CD4-positive, alpha-beta T cell treated with Interleukin-21 for 1 hour (primary cell): ENCODE results near the gene DDRGK1.
"Not testable (repeated sequence)": the region's sequence is repeated elsewhere in the genome, so short reads cannot be mapped to it uniquely, and the experiment has no call there.

Experiments used
- DNase-seq: peaks from one replicate; pipeline ENCODE4 v3.0.0-alpha.2; 2020

The DDRGK1 gene

DNA sequence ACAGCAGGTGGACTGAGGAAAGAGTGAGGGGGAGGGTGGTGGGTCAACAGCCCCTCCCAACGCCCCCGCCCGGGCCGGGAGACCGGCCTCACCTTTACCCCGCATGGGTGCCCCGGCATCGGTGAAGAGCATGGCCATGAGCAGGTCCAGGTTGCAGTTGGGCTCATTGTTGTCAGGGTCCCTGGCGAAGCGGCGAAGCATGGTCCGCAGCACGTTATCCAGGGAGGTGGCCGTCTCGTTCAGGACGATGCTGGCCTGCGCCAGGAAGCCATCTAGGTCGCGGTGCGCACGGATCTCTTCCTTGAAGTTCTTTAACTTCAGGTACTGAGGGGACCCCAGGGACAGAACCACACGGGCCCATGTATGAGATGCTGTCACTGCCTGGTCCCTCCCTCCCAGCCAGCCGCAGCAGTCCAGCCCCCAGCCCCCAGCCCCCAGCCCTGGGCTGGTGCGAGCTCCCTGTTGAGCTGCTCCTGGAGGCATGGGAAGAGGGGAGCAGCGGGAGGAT, 29.6 kb upstream of the DDRGK1 start:
- no peak for DNase-seq

DNA sequence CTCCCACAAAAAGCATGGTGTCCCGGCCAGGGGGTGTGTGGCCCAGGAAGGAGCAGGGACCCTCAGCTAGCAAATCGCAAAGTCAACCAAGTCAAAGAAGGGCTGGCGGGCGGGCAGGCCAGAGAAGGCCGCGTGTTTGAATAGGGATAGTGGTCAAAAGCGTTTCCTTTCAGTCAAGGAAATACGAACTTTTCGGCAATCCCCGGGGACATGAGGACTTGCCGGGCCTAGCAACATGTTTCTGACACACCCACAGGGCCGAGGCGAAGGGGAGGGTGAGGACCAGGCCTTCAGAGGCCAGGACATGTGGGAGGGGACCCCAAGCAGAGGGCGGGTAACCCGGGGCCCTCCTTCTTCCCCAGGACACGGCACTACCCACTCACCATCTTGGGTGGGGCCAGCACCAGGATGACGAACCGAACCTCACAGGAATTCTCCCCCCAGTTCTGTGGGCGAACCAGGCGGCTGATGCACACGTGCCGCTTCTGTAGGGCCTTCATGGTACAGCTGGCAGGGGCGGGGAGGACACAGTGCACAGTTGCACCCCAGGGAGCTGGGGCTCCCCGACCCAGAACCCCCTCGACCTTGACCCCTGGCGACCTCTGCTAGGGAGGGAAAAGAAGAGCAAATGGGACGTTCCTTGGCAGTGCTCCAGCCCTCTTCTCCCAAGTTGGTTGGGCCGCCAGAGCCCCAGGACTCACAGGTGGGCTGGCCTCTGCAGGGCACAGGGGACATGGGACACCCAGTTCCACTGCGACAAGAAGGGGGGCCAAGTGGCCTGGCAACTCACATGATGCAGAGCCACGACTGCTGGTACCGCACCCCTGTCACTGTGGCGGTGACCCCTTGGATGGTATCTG, 28.9 kb upstream of the DDRGK1 start:
- DNase-seq = no peak

DNA sequence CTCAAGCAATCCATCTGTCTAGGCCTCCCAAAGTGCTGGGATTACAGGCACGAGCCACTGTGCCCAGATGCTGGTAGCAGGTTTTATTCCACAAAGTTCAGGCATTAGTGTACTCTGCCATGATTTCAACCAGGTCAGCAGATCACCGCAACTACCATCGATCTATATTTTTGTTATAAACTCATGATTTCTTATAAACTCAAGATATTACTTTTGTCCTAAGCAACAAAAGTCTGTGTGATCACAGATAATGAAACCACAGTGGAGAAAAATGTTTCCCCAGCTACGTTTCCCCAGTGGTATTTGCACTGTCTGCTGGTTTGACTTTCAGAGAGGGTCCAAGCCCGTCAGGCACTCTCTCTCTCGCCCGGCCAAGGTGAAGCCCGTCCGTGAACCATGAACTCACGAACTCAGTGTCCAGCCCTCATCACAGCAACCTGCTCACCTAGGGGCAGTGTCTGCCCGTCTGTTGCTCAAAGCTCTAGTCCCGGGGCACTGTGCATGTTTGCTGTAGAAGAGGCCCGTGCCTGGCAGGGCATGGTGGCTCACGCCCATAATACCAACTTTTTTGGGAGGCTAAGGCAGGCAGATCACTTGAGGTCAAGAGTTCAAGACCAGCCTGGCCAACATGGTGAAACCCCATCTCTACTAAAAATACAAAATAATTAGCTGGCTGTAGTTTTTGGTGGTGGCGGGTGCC, 27.6 kb upstream of the DDRGK1 start:
- DNase-seq = no peak

DNA sequence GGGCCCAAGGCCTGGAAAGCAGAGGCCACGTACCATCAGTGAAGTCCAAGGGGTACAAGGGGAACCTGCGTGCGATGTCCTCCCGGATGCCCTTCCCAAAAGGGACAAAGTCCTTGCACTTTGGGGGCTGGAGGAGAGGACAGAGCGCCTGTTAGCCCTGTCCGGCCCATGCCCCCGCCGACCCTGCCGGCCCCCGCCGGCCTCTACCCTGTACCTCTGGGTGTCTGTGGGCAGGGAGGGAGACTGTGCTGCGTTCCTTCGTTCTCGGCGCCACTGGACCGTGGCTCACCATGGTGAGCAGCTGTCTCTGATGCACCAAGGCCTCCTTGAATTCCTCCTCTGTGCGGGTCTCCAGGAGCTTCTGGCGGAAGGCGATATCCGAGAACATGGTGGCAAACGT, 26.6 kb upstream of the DDRGK1 start:
- DNase-seq = no peak

GRCh38 chr20:3229798-3230197, 25.3 kb upstream of the DDRGK1 start:
- no peak for DNase-seq

DNA sequence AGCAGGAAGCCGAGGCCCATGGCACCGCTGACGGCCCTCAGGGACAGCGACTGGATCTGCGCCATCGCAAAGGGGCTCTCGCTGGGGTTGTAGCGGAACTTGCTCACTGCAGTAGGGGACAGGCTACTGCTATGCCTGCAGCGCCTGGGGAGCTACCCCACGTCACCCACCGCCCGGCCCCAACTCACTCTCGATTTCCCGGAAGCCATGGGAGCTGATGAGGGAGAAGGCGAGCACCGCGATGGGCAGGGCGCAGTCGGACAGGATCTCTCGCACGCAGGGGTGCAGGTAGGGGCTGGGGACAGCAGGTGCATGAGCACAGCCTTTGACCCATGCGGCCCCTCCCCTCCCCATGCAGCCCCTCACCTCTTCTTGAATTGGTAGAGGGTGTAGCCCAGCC, 24.7 kb upstream of the DDRGK1 start:
- DNase-seq = no peak

DNA sequence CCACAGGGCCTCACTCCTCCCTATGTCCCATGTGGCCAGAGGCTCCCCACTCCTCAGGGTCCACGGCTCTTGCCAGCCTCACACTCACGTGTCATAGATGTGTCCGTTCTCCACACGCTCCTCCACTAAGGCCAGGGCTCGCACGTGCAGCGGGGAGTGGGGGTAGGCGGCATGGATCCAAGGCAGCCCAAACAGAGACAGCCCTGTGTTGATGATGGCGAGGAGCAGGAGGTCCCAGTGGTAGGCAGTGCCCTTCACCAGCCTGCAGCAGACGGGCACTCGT, 24.2 kb upstream of the DDRGK1 start:
- DNase-seq = no peak

DNA sequence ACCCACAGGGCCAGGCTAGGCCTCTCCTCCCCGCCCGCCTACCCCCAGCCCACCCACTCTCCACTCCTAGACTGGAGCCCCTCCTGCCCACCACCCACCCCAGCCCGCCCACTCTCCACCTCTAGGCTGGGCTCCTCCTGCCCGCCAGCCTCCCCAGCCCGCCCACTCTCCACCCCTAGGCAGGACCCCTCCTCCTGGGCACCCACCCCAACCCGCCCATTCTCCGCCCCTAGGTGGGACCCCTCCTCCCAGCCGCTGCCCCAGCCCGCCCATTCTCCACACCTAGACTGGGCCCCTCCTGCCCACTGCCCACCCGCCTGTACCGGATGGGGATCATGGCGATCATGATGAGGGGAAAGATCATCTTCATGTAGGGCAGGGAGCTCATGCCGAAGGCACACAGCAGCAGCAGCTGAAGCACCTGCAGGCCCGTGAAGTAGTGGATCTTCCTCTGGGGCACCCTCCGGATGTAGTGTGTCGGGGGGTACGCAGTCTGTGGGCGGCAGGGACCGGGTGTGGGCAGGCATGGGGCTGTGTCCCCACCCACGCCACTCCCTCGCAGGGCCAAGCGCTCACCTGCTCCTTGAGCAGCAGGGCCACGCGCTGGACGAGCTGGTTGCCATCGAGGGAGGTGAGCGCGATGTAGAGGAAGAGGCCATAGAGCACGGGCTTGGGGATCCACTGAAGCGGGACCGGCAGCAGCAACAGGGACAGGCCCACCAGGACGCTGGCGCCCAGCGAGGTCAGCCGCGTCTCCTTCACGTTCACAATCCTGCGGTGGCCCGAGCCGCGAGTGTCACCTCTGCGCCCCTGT, 23.7 kb upstream of the DDRGK1 start:
- no peak for DNase-seq

- DNase-seq = no peak
These were observed 23.0 kb upstream of the DDRGK1 start for GRCh38 chr20:3227506-3227905.

DNA sequence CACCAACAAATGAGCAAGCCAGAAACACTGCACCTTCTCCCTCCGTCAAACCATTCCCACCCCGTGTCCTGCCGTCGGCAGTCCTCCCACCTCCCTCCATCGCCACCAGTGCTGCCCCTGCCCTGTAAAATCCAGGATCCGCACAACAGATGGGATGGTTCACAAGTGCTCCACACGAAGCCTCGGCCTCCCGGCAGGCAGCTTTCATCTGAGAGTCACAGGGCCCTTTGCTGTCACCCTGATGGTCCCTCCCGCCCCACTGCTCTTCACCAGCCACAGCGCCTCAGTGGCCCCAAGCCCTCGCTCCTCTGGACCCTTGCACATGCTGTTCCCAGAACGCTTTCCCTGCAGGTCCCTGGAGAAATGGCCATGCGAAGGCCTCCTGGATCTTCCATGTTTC, 22.4 kb upstream of the DDRGK1 start:
- DNase-seq = no peak

DNA sequence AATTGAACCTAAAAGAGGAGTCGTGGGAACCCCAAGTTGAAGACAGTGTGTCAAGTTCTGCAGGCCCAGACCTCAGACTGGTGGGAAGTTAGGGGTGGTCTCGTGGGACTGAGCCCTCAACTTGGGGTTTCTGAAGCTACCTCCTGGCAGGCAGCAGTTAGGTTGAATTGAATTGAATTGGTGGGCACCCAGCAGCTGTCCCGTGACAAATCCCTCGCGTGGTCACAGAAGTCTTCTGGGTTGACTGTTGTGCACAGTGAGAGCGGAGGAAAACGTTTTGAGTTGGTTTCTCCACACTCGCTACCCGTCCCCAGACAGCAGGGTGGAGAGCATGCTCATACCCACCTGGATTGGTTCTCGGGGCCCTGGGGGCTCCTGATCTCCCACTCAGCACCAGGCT, 21.6 kb upstream of the DDRGK1 start:
- DNase-seq = no peak

GRCh38 chr20:3224681-3225421, 20.4 kb upstream of the DDRGK1 start:
- DNase-seq = no peak

- DNase-seq = no peak
These were observed 19.7 kb upstream of the DDRGK1 start for GRCh38 chr20:3223994-3224680.

GRCh38 chr20:3223651-3223993, 19.1 kb upstream of the DDRGK1 start:
- no peak for DNase-seq

DNA sequence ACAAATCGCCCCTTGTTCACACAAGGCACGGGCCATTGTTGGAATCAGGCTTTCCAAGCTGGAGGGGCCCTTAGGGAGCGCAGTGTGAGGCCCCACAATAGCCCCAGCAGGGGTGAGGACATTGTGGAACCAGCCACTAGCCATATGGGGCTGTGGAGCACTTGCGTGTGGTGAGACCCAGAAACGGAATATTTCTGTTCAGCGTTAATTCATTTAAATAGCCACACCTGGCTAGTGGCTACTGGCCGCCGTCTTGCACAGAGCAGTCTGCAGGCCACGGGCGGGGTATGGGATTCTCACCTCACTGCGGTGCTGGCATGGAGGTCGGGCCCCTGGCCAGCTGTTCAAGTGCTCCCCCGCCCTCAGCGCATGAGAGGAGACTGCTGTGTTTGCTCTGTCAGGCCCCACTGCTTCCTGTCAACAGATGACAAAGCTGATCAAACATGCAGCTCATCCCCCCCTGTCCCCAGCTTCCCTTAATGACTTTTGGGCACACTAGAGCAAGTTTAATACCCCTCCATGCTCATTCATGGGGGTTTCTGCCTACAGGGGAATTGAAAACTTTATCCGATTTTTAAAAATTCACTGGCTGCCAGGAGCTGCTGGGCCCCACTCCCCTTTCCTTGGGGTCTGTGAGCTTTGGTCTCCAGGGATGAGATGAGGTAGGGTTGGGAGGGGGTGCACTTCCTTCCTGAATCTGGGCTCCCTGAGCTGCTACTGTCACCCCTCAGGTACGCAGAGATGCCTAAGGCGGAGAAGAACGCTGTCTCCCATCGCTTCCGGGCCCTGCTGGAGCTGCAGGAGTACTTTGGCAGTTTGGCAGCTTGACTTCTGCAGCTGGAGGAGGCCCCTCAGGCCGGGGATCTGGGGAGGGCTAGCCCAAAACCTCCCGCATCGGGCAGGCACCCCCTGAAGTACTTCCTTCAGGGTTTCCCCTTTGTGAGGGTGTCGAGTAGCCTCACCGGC, 18.4 kb upstream of the DDRGK1 start:
- no peak for DNase-seq

GRCh38 chr20:3221398-3222226, 17.1 kb upstream of the DDRGK1 start:
- no peak for DNase-seq

DNA sequence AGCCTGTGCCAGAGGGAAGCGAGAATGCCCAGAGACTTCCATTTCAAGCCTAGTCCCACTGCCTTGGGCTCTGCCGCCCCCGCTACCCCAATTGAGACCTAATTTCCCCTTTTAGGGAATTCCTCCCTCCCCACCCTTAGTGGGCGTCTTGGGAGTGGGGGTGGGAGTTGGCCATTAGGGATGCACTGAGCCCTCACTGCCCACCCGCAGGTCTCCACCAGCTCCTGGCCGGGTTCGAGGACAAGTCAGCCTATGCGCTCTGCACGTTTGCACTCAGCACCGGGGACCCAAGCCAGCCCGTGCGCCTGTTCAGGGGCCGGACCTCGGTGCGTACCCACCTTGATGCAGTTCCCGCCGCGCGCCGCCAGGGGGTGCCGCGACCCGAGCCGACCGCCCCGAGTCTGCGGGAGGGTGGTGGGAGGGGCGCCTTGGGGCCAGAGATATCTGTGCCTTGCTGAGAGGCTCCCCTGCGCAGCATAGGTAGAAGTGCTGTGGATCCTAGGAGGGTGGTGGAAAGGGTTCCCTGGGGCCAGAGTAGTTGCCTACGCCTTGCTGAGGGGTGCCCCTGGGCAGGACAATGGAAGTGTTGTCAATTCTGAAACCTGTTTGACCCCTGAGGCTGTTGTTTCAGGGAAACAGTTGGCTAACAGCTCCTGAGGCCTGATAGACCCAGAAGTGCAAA, 14.0 kb upstream of the DDRGK1 start:
- DNase-seq = peak; percentile 74

GRCh38 chr20:3215359-3215917, 11.0 kb upstream of the DDRGK1 start:
- DNase-seq = not testable (repeated sequence)

DNA sequence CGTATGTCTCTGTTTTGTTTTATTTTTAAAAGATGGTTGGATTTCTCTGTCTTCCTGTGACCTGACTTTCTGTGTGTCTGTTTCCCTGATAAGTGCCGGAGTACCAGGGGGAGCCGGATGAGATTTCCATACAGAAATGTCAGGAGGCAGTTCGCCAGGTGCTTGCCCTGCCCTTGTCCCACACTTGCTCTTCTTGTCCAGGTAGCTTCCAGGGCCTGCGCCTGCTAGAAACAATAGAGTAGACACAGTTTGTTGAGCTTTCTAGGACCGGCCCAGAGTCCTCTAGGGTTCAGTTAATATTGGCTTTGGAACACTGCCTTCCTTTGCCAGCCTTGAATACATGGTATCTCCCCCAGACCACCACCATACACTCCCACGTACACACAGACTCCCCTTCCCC, 8.7 kb upstream of the DDRGK1 start:
- DNase-seq = no peak
